MCF 10A (cell line): ENCODE measurements around the gene PIM3. TPM values are rescaled to one million over a fixed set of nuclear protein-coding genes. Genes with fewer than 3 reads are reported as not detected.
"Not testable (repeated sequence)": the region's sequence is repeated elsewhere in the genome, so short reads cannot be mapped to it uniquely, and the experiment has no call there.

ENCODE experiments used
- BruUV-seq: library from RNA; stranded (reverse); fragments of 400-500 nt; replicated peaks from 2 replicates; lab custom pipeline; 2021; lab: Mats Ljungman, UMichigan
- CTCF ChIA-PET: fragments of 300-600 bp; sonication (Branson Sonifier 250); formaldehyde crosslinking; extraction: SDS; loops from one replicate; lab custom pipeline; 2021; ENCODE audit warnings: antibody characterized with exemption, inconsistent platforms; lab: Yijun Ruan, JAX
- POLR2A ChIA-PET: fragments of 300-600, 350-650 bp; sonication (Branson Sonifier 250); formaldehyde crosslinking; extraction: SDS; loops from one replicate; lab custom pipeline; 2020; ENCODE audit warnings: antibody characterized with exemption, inconsistent platforms; lab: Yijun Ruan, JAX
- DNase-seq: peaks from one replicate; pipeline ENCODE4 v3.0.0-alpha.2; 2018; ENCODE audit not compliant: unreplicated experiment
- H3K27ac Mint-ChIP-seq: one replicate; pipeline ENCODE4 v1.8.0; 2022; ENCODE audit warnings: mild to moderate bottlenecking, low read depth, mixed read lengths; ENCODE audit not compliant: unreplicated experiment
- H3K27me3 Mint-ChIP-seq: one replicate; pipeline ENCODE4 v1.8.0; 2022; ENCODE audit warnings: mixed read lengths; ENCODE audit not compliant: insufficient read depth, unreplicated experiment
- H3K36me3 Mint-ChIP-seq: one replicate; pipeline ENCODE4 v1.8.0; 2022; ENCODE audit warnings: mild to moderate bottlenecking, moderate library complexity, mixed read lengths; ENCODE audit not compliant: insufficient read depth, unreplicated experiment
- H3K4me1 Mint-ChIP-seq: one replicate; pipeline ENCODE4 v1.8.0; 2022; ENCODE audit warnings: mixed read lengths; ENCODE audit not compliant: insufficient read depth, unreplicated experiment
- H3K4me3 Mint-ChIP-seq: one replicate; pipeline ENCODE4 v1.8.0; 2022; ENCODE audit warnings: mild to moderate bottlenecking, moderate library complexity, mixed read lengths; ENCODE audit not compliant: unreplicated experiment
- H3K9me3 Mint-ChIP-seq: one replicate; pipeline ENCODE4 v1.8.0; 2022; ENCODE audit warnings: mixed read lengths; ENCODE audit not compliant: unreplicated experiment
- CTCF ChIP-seq: fragments of 200-600 bp; IDR thresholded peaks from one replicate; pipeline ENCODE4 v1.8.0; 2022; ENCODE audit warnings: antibody characterized with exemption, mild to moderate bottlenecking; ENCODE audit not compliant: unreplicated experiment
- intact Hi-C: fragments of 100-400 bp; cut with micrococcal nuclease; formaldehyde crosslinking; loops from 2 replicates; pipeline ENCODE4 v1.14.1; 2022
- total RNA-seq: library from RNA; stranded (reverse); gene quantifications from 2 replicates; pipeline ENCODE4 v1.2.3, GENCODE V29; 2022

Gene PIM3
- total RNA-seq, 1 experiment from 2014 or later: 56.3 TPM

DNA sequence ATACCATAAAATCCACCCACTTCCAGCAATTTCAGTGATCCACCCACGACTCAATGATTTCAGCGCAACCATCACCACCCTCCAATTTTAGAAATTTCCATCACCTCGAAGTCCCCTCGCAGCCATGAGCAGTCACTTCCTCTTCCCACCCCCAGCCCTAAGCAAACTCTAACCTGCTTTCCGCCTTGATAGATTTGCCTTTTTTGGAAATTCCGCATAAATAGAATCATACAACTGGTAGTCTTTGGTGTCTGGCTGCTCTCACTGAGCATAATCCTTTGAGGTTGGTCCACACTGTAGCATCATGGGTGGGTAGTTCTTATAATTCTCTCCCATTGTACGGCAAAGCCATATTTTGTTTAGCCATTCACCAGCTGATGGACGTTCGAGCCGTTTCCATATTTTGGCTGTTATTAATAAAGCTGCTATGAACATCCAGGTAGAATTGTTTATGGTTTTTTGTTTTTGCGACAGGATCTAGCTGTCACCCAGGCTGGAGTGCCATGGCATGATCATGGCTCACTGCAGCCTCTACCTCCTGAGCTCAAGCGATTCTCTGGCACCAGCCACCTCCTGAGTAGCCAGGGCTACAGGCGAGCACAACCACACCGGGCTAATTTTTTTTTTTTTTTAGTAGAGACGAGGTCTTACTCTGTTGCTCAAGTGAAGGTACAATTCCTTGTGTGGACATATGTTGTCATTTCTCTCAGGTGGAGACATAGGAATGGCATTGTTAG lies 16.0 kb downstream of the PIM3 start:
- no peak for DNase-seq
- H3K9me3 Mint-ChIP-seq: peaks cover 12% of the 10 kb centered on the region
- H3K27me3 Mint-ChIP-seq: no peaks in the 10 kb centered on the region
- no TSS peak for BruUV-seq
- CTCF ChIA-PET: interaction anchor here (1.1 kb wide), 1 partner anchor 51 kb away, joined by 3 read pairs; no protein-coding TSS in a partner anchor
- POLR2A ChIA-PET: interaction anchor here (0.6 to 0.8 kb wide), 2 partner anchors 29 to 37 kb away, joined by 3 to 7 read pairs; no protein-coding TSS in a partner anchor
- H3K36me3 Mint-ChIP-seq: peaks cover 17% of the 10 kb centered on the region
- intact Hi-C loops: no loop called here
- no peak overlapping the region for H3K27ac Mint-ChIP-seq
- TF ChIP-seq CTCF: no peak
- H3K4me3 Mint-ChIP-seq: no peak overlapping the region
- H3K4me1 Mint-ChIP-seq: peaks cover 6% of the 10 kb centered on the region

GRCh38 chr22:49977578-49977977 lies 17.0 kb downstream of the PIM3 start:
- intact Hi-C loops: no loop called here
- CTCF ChIA-PET: interaction anchor here (1.1 kb wide), 1 partner anchor 50 kb away, joined by 3 read pairs; no protein-coding TSS in a partner anchor
- BruUV-seq: no TSS peak
- H3K27ac Mint-ChIP-seq: no peak overlapping the region
- H3K4me1 Mint-ChIP-seq: peaks cover 6% of the 10 kb centered on the region
- H3K9me3 Mint-ChIP-seq: peaks cover 12% of the 10 kb centered on the region
- POLR2A ChIA-PET: interaction anchor here (0.6 kb wide), 1 partner anchor 36 kb away, joined by 3 read pairs; no protein-coding TSS in a partner anchor
- TF ChIP-seq CTCF: no peak
- H3K27me3 Mint-ChIP-seq: no peaks in the 10 kb centered on the region
- no peak for DNase-seq
- no peak overlapping the region for H3K4me3 Mint-ChIP-seq
- peaks cover 17% of the 10 kb centered on the region for H3K36me3 Mint-ChIP-seq

- TF ChIP-seq CTCF: peak; percentile 43
- H3K27ac Mint-ChIP-seq: no peak overlapping the region
- H3K36me3 Mint-ChIP-seq: peaks cover 17% of the 10 kb centered on the region
- POLR2A ChIA-PET: no interaction called here
- H3K4me1 Mint-ChIP-seq: peaks cover 6% of the 10 kb centered on the region
- peaks cover 13% of the 10 kb centered on the region for H3K9me3 Mint-ChIP-seq
- no peak overlapping the region for H3K4me3 Mint-ChIP-seq
- BruUV-seq: no TSS peak
- DNase-seq: peak; percentile 66
- CTCF ChIA-PET: interaction anchor here (0.6 kb wide), 1 partner anchor 93 kb away, joined by 3 read pairs; no protein-coding TSS in a partner anchor
- intact Hi-C loops: no loop called here
- H3K27me3 Mint-ChIP-seq: peaks cover 3% of the 10 kb centered on the region
Observed at GRCh38 chr22:49979587-49980264, 19.2 kb downstream of the PIM3 start.

DNA sequence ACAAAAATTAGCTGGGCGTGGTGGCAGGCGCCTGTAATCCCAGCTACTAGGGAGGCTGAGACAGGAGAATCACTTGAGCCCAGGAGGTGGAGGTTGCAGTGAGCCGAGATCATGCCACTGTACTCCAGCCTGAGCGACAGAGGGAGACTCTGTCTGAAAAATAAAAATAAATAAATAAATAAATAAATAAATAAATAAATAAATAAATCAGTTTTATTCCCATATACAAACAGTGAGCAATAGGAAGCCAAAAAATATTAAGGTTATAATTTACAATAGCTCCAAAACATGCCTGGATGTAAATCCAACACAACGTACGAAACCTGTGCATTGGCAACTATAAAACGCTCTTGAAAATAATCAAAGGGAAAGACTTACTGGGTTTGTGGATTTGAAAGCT lies 21.2 kb downstream of the PIM3 start:
- intact Hi-C loops, H3K4me3 Mint-ChIP-seq, H3K27ac Mint-ChIP-seq, H3K4me1 Mint-ChIP-seq, BruUV-seq, DNase-seq: not testable (repeated sequence)
- H3K36me3 Mint-ChIP-seq: peaks cover 11% of the 10 kb centered on the region
- peaks cover 20% of the 10 kb centered on the region for H3K27me3 Mint-ChIP-seq
- peaks cover 33% of the 10 kb centered on the region for H3K9me3 Mint-ChIP-seq
- ChIA-PET POLR2A (interaction anchor here (0.7 kb wide), 1 partner anchor 31 kb away, joined by 3 read pairs; no protein-coding TSS in a partner anchor), CTCF (interaction anchor here (2.6 kb wide), 1 partner anchor 12 kb away, joined by 15 read pairs; no protein-coding TSS in a partner anchor)
